BLaER1 (cell line): Measurements from ENCODE around the gene HBD.

ENCODE experiments used
- H3K27ac ChIP-seq: shearing (Covaris generic); formaldehyde crosslinking; 2 replicates; pipeline ENCODE4 v1.8.1; 2022
- H3K27me3 ChIP-seq: shearing (Covaris generic); formaldehyde crosslinking; 2 replicates; pipeline ENCODE4 v1.8.1; 2022
- H3K36me3 ChIP-seq: shearing (Covaris generic); formaldehyde crosslinking; 2 replicates; pipeline ENCODE4 v1.8.1; 2022
- H3K4me1 ChIP-seq: shearing (Covaris generic); formaldehyde crosslinking; 2 replicates; pipeline ENCODE4 v1.8.1; 2022
- H3K4me2 ChIP-seq: shearing (Covaris generic); formaldehyde crosslinking; 2 replicates; pipeline ENCODE4 v1.8.1; 2022
- H3K4me3 ChIP-seq: shearing (Covaris generic); formaldehyde crosslinking; 2 replicates; pipeline ENCODE4 v1.8.1; 2022
- H3K9ac ChIP-seq: shearing (Covaris generic); formaldehyde crosslinking; 2 replicates; pipeline ENCODE4 v1.8.1; 2022
- H3K9me3 ChIP-seq: shearing (Covaris generic); formaldehyde crosslinking; 2 replicates; pipeline ENCODE4 v1.8.1; 2022
- H4K20me1 ChIP-seq: shearing (Covaris generic); formaldehyde crosslinking; 2 replicates; pipeline ENCODE4 v1.8.1; 2022
- Cebpa-rat ChIP-seq: shearing (Covaris generic); IDR thresholded peaks from 2 replicates; pipeline ENCODE4 v1.8.1; 2022

Gene HBD

GRCh38 chr11:5224538-5225479 is 9.5 kb downstream of the HBD start:
- Histone ChIP-seq H3K27me3 (no peaks in the 10 kb centered on the region), H3K4me3 (no peak overlapping the region), H3K36me3 (no peaks in the 10 kb centered on the region), H3K9ac (no peak overlapping the region), H3K4me2 (no peak overlapping the region), H3K27ac (no peak overlapping the region), H4K20me1 (no peaks in the 10 kb centered on the region), H3K9me3 (no peaks in the 10 kb centered on the region), H3K4me1 (no peaks in the 10 kb centered on the region)
- TF ChIP-seq Cebpa-rat = no peak

- no peaks in the 10 kb centered on the region for H4K20me1 ChIP-seq
- no peaks in the 10 kb centered on the region for H3K9me3 ChIP-seq
- H3K27me3 ChIP-seq = no peaks in the 10 kb centered on the region
- no peaks in the 10 kb centered on the region for H3K4me1 ChIP-seq
- H3K27ac ChIP-seq = no peak overlapping the region
- H3K4me3 ChIP-seq = no peak overlapping the region
- no peak overlapping the region for H3K4me2 ChIP-seq
- TF ChIP-seq Cebpa-rat = no peak
- no peak overlapping the region for H3K9ac ChIP-seq
- H3K36me3 ChIP-seq = no peaks in the 10 kb centered on the region
These were observed 10.6 kb downstream of the HBD start for GRCh38 chr11:5223686-5224085.

GRCh38 chr11:5223146-5223545 is 11.1 kb downstream of the HBD start:
- H3K9ac ChIP-seq = no peak overlapping the region
- no peaks in the 10 kb centered on the region for H4K20me1 ChIP-seq
- no peak overlapping the region for H3K27ac ChIP-seq
- no peaks in the 10 kb centered on the region for H3K27me3 ChIP-seq
- H3K9me3 ChIP-seq = no peaks in the 10 kb centered on the region
- no peak overlapping the region for H3K4me3 ChIP-seq
- no peak for TF ChIP-seq Cebpa-rat
- no peaks in the 10 kb centered on the region for H3K4me1 ChIP-seq
- no peak overlapping the region for H3K4me2 ChIP-seq
- H3K36me3 ChIP-seq = no peaks in the 10 kb centered on the region

- Histone ChIP-seq H3K27ac (no peak overlapping the region), H3K4me3 (no peak overlapping the region), H3K27me3 (no peaks in the 10 kb centered on the region), H3K4me1 (no peaks in the 10 kb centered on the region), H4K20me1 (no peaks in the 10 kb centered on the region), H3K9ac (no peak overlapping the region), H3K36me3 (no peaks in the 10 kb centered on the region), H3K9me3 (no peaks in the 10 kb centered on the region), H3K4me2 (no peak overlapping the region)
- no peak for TF ChIP-seq Cebpa-rat
These were observed 23.9 kb downstream of the HBD start for GRCh38 chr11:5210376-5210885.

GRCh38 chr11:5204787-5205186 is 29.5 kb downstream of the HBD start:
- Histone ChIP-seq H3K9me3 (no peaks in the 10 kb centered on the region), H3K36me3 (no peaks in the 10 kb centered on the region), H4K20me1 (no peaks in the 10 kb centered on the region), H3K4me3 (no peak overlapping the region), H3K27ac (no peak overlapping the region), H3K27me3 (no peaks in the 10 kb centered on the region), H3K4me2 (no peak overlapping the region), H3K9ac (no peak overlapping the region), H3K4me1 (no peaks in the 10 kb centered on the region)
- TF ChIP-seq Cebpa-rat = no peak

GRCh38 chr11:5203366-5203765 is 30.9 kb downstream of the HBD start:
- Histone ChIP-seq H3K4me2 (no peak overlapping the region), H3K9ac (no peak overlapping the region), H3K36me3 (no peaks in the 10 kb centered on the region), H3K27me3 (no peaks in the 10 kb centered on the region), H3K4me3 (no peak overlapping the region), H3K27ac (no peak overlapping the region), H3K4me1 (no peaks in the 10 kb centered on the region), H4K20me1 (no peaks in the 10 kb centered on the region), H3K9me3 (no peaks in the 10 kb centered on the region)
- TF ChIP-seq Cebpa-rat = no peak

- no peak within 1 kb of the TSS for H3K27ac ChIP-seq
- H3K27me3 ChIP-seq = no peaks in the 10 kb centered on the region
- H3K4me1 ChIP-seq = no peaks in the 10 kb centered on the region
- H3K4me3 ChIP-seq = no peak within 1 kb of the TSS
- H3K9ac ChIP-seq = no peak within 1 kb of the TSS
- no peaks in the 10 kb centered on the region for H4K20me1 ChIP-seq
- H3K9me3 ChIP-seq = no peaks in the 10 kb centered on the region
- no peak within 1 kb of the TSS for H3K4me2 ChIP-seq
- TF ChIP-seq Cebpa-rat = no peak
- H3K36me3 ChIP-seq = no peaks in the 10 kb centered on the region
These were observed 33.7 kb downstream of the HBD start, which contains the start of gene OR51V1 for GRCh38 chr11:5200582-5200981. TSS of gene OR51V1 (minus strand) at chr11:5200682. CDS start at chr11:5200682, 0 bp downstream.

- Histone ChIP-seq H3K27ac (no peak overlapping the region), H3K9me3 (peaks cover 4% of the 10 kb centered on the region; the same call in 1 of the 2 replicates), H3K4me2 (no peak overlapping the region), H3K9ac (no peak overlapping the region), H3K27me3 (no peaks in the 10 kb centered on the region), H3K36me3 (no peaks in the 10 kb centered on the region), H4K20me1 (no peaks in the 10 kb centered on the region), H3K4me1 (no peaks in the 10 kb centered on the region), H3K4me3 (no peak overlapping the region)
- no peak for TF ChIP-seq Cebpa-rat
These were observed 36.0 kb downstream of the HBD start for GRCh38 chr11:5198285-5198684.

- Histone ChIP-seq H3K36me3 (no peaks in the 10 kb centered on the region), H3K9me3 (peaks cover 4% of the 10 kb centered on the region; the same call in 1 of the 2 replicates), H3K9ac (no peak overlapping the region), H3K4me3 (no peak overlapping the region), H3K4me2 (no peak overlapping the region), H3K27me3 (no peaks in the 10 kb centered on the region), H4K20me1 (no peaks in the 10 kb centered on the region), H3K4me1 (no peaks in the 10 kb centered on the region), H3K27ac (no peak overlapping the region)
- no peak for TF ChIP-seq Cebpa-rat
These were observed 36.7 kb downstream of the HBD start for GRCh38 chr11:5197536-5197935.

GRCh38 chr11:5196731-5197130 is 37.6 kb downstream of the HBD start:
- Histone ChIP-seq H3K36me3 (no peaks in the 10 kb centered on the region), H4K20me1 (no peaks in the 10 kb centered on the region), H3K4me1 (no peaks in the 10 kb centered on the region), H3K4me3 (no peak overlapping the region), H3K27me3 (no peaks in the 10 kb centered on the region), H3K9ac (no peak overlapping the region), H3K4me2 (no peak overlapping the region), H3K27ac (no peak overlapping the region), H3K9me3 (peaks cover 4% of the 10 kb centered on the region; the same call in 1 of the 2 replicates)
- no peak for TF ChIP-seq Cebpa-rat
